WI38 (cell line): ENCODE results near the gene NT5C1B.

ENCODE experiments used
- H3K4me3 ChIP-seq: 2 replicates; pipeline ENCODE4 v1.5.1; 2011; ENCODE audit warnings: low read depth, mild to moderate bottlenecking, control low read depth, low read length
- CTCF ChIP-seq: IDR thresholded peaks from 2 replicates; pipeline ENCODE4 v1.5.1; 2012; ENCODE audit warnings: low read depth, mild to moderate bottlenecking, control low read depth, low read length

NT5C1B gene

GRCh38 chr2:18611184-18611583 is 21.8 kb upstream of the NT5C1B start:
- no peak for TF ChIP-seq CTCF
- no peak overlapping the region for H3K4me3 ChIP-seq

- no peak for TF ChIP-seq CTCF
- no peak overlapping the region for H3K4me3 ChIP-seq
Measured at GRCh38 chr2:18610651-18611050, 21.3 kb upstream of the NT5C1B start.

GRCh38 chr2:18610090-18610489 is 20.7 kb upstream of the NT5C1B start:
- H3K4me3 ChIP-seq = no peak overlapping the region
- no peak for TF ChIP-seq CTCF

- no peak for TF ChIP-seq CTCF
- no peak overlapping the region for H3K4me3 ChIP-seq
Measured at GRCh38 chr2:18605115-18605514, 15.7 kb upstream of the NT5C1B start.

GRCh38 chr2:18604531-18604885 is 15.1 kb upstream of the NT5C1B start:
- TF ChIP-seq CTCF = no peak
- no peak overlapping the region for H3K4me3 ChIP-seq

- H3K4me3 ChIP-seq = no peak overlapping the region
- TF ChIP-seq CTCF = no peak
Measured at GRCh38 chr2:18603854-18604530, 14.6 kb upstream of the NT5C1B start.

GRCh38 chr2:18602298-18602697 is 12.9 kb upstream of the NT5C1B start:
- no peak for TF ChIP-seq CTCF
- no peak overlapping the region for H3K4me3 ChIP-seq
